ENCODE data around the gene SDC1. TPM values are rescaled to one million over a fixed set of nuclear protein-coding genes. Genes with fewer than 3 reads are reported as not detected.
A peak's percentile ranks its signal among the peaks of the same experiment; 100 is the strongest.

Gene SDC1
- total RNA-seq, 1 donor from 2014 or later: 35.1 TPM

GRCh38 chr2:20219763-20220380, 5.1 kb downstream of the SDC1 start:
- no peak overlapping the region for H3K4me3 Mint-ChIP-seq (ENCODE audit: low read depth)
- no peaks in the 10 kb centered on the region for H3K27me3 Mint-ChIP-seq
- H3K27ac Mint-ChIP-seq: peak overlapping the region; percentile 59

GRCh38 chr2:20218331-20219320, 6.3 kb downstream of the SDC1 start:
- no peak for DNase-seq (ENCODE audit: low spot score, unreplicated experiment)
- Mint-ChIP-seq H3K4me3 (ENCODE audit: low read depth) (no peak overlapping the region), H3K27ac (peak overlapping the region; percentile 17), H3K27me3 (no peaks in the 10 kb centered on the region), H3K9me3 (ENCODE audit: low read depth) (no peaks in the 10 kb centered on the region), H3K4me1 (ENCODE audit: low read depth) (peaks cover 23% of the 10 kb centered on the region), H3K36me3 (ENCODE audit: insufficient read depth) (no peaks in the 10 kb centered on the region)
- TF ChIP-seq, protein P1, sequence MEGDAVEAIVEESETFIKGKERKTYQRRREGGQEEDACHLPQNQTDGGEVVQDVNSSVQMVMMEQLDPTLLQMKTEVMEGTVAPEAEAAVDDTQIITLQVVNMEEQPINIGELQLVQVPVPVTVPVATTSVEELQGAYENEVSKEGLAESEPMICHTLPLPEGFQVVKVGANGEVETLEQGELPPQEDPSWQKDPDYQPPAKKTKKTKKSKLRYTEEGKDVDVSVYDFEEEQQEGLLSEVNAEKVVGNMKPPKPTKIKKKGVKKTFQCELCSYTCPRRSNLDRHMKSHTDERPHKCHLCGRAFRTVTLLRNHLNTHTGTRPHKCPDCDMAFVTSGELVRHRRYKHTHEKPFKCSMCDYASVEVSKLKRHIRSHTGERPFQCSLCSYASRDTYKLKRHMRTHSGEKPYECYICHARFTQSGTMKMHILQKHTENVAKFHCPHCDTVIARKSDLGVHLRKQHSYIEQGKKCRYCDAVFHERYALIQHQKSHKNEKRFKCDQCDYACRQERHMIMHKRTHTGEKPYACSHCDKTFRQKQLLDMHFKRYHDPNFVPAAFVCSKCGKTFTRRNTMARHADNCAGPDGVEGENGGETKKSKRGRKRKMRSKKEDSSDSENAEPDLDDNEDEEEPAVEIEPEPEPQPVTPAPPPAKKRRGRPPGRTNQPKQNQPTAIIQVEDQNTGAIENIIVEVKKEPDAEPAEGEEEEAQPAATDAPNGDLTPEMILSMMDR (IDR thresholded peaks at IDR 0.05; ENCODE audit: unreplicated experiment): no peak

More at GRCh38 chr2:20219763-20220380, 5.1 kb downstream of the SDC1 start:
- DNase-seq (ENCODE audit: low spot score, unreplicated experiment): no peak
- Mint-ChIP-seq H3K9me3 (ENCODE audit: low read depth) (no peaks in the 10 kb centered on the region), H3K36me3 (ENCODE audit: insufficient read depth) (no peaks in the 10 kb centered on the region), H3K4me1 (ENCODE audit: low read depth) (peaks cover 16% of the 10 kb centered on the region)
- TF ChIP-seq, protein P1 (IDR thresholded peaks at IDR 0.05; ENCODE audit: unreplicated experiment): no peak

DNA sequence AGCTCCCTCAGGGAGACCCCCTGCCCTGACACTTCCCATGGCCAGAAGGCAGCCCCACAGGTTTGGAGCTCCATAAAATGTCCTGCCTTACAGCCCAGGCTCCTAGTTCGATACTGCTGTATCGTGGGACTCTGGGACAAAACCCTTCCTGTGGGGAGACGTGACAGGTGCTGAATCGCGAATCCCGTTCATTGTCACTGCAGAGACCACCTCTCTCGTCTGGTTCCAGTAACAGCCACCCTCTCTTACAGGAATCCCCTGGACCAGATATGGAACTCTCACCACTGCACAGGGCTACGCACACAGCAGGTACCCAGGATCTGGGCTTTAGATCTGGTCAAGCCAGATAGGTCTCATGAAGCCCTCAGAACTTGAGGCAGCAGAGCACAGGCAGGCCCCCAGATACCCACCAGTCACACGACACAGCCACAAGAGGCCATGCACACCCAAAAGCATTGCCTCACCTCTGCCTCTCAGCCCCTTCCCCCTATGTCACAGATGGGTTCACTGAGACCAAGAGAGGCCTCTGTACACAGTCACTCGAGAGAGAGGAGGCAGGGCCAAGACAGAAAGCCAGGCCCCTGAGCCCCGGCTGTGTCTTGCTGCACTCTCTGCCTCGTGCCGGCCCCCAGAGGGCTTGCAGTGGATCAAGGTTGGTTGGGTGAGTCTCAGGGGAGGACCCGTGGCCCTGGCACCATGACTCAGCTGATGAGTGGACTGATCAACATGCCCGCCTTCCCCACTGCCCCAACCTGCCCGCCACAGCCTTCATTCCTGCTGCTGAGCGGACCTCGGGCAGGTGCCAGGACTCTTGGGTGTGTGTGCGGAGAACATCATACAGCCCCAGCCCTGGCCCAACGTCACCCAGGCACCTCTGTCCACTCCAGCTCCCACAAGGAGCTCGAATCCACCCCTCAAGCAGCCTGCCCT, 7.6 kb downstream of the SDC1 start:
- DNase-seq (ENCODE audit: low spot score, unreplicated experiment): no peak
- Mint-ChIP-seq H3K4me1 (ENCODE audit: low read depth) (peaks cover 23% of the 10 kb centered on the region), H3K27ac (no peak overlapping the region), H3K36me3 (ENCODE audit: insufficient read depth) (no peaks in the 10 kb centered on the region), H3K27me3 (no peaks in the 10 kb centered on the region), H3K4me3 (ENCODE audit: low read depth) (no peak overlapping the region), H3K9me3 (ENCODE audit: low read depth) (no peaks in the 10 kb centered on the region)
- TF ChIP-seq, protein P1 (IDR thresholded peaks at IDR 0.05; ENCODE audit: unreplicated experiment): no peak

DNA sequence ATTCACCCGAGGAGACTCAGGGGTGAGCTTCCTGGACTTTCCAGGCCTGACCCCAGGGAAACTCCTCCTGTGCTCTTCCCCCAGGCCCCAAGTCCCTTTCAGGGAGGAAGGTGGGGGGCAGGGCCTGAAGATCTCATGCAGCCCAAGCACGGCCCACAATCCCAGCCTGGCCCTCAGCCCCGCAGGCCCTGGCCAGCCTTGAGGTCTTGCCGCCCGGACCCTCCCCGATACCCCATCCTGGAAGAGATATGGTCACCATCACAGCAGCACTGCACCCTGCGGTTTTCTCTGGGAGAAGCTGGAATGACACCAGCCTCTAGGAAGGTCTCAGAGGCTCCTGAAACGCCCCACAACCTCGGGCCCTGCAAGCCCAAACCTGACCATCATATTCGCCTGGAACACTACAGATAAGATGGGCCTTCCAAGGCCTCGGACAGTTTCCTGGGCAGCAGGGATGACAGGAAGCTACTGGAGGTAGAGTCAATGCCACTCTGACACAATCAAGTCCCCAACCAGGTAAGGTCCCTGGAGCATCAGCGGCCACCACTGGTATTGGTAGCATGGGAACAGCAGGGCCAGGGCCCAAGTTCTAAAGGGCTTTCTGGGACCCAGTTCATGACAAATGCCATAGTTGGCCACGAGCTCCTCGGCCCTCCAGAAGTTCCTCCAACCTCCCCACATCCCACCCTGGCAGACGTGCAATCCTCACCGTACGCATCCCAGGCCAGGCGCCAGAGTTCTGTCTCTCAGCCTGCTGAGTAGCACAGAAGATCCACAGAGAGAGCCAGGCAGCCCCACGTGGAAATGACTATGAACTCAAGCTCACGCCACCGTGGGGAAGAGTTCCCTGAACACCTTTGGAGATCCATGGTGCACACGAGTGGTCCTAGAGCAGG, 8.6 kb downstream of the SDC1 start:
- Mint-ChIP-seq H3K27me3 (no peaks in the 10 kb centered on the region), H3K36me3 (ENCODE audit: insufficient read depth) (no peaks in the 10 kb centered on the region), H3K4me1 (ENCODE audit: low read depth) (peaks cover 19% of the 10 kb centered on the region), H3K9me3 (ENCODE audit: low read depth) (no peaks in the 10 kb centered on the region), H3K4me3 (ENCODE audit: low read depth) (no peak overlapping the region), H3K27ac (no peak overlapping the region)
- TF ChIP-seq, protein P1 (IDR thresholded peaks at IDR 0.05; ENCODE audit: unreplicated experiment): no peak
- DNase-seq (ENCODE audit: low spot score, unreplicated experiment): no peak
